Mucosa of descending colon (tissue), 3 donors: ENCODE results near the gene DCC. TPM values are rescaled to one million over a fixed set of nuclear protein-coding genes. Genes with fewer than 3 reads are reported as not detected.
A peak's percentile ranks its signal among the peaks of the same experiment; 100 is the strongest.

ENCODE experiments used
- ATAC-seq: fragments of 200-7000 bp; cut with Tn5 transposase; one replicate; pipeline ENCODE4 v1.9.1; 2020; ENCODE audit warnings: mild to moderate bottlenecking, moderate library complexity
- DNase-seq, 3 donors: peaks; one replicate each; pipeline ENCODE4 v3.0.0-alpha.2; 2020
- H3K36me3 ChIP-seq: fragments of 200-600 bp; one replicate; pipeline ENCODE4 v1.8.0; 2021; ENCODE audit warnings: low read depth, mild to moderate bottlenecking
- H3K4me1 ChIP-seq: fragments of 200-600 bp; one replicate; pipeline ENCODE4 v1.8.0; 2021; ENCODE audit warnings: low read depth, mild to moderate bottlenecking
- H3K4me3 ChIP-seq: fragments of 200-600 bp; one replicate; pipeline ENCODE4 v1.8.0; 2021; ENCODE audit warnings: mild to moderate bottlenecking
- H3K9me3 ChIP-seq: fragments of 200-600 bp; one replicate; pipeline ENCODE4 v1.8.0; 2021; ENCODE audit warnings: mild to moderate bottlenecking
- intact Hi-C, 2 donors: fragments of 100-400 bp; cut with DNase I in 1 of 2; cut with micrococcal nuclease in 1 of 2; formaldehyde crosslinking; loops; one replicate each; pipeline versions ENCODE4 v1.11.0 to v1.11.1; 2022; cut with DNase I, micrococcal nuclease
- total RNA-seq, 3 donors: library from RNA; stranded (reverse); fragmentation: NEBNext Ultra II Directional in 2 of 3; extraction: Animal tissue kit (Norgen Biotek cat#: 25700) in 2 of 3; gene quantifications; one replicate each; pipeline versions ENCODE4 v1.2.1 to v1.2.4, GENCODE V29; 2021 to 2023
- TF ChIP-seq, protein P1 (sequence below): fragments of 200-600 bp; IDR thresholded peaks from one replicate; pipeline ENCODE4 v1.8.0; 2022; ENCODE audit warnings: antibody characterized with exemption, mild to moderate bottlenecking
- donor health status: DM: no; HTN: no; CAD: no; lungs with moderate emphysema.
- donor health status: DM: no; HTN: no; CAD: no.
- donor health status: DM: no; HTN: yes; CAD: no.

Gene DCC
- total RNA-seq, 3 donors from 2014 or later, result 0.26 to 1.3 (median 0.34) TPM

DNA sequence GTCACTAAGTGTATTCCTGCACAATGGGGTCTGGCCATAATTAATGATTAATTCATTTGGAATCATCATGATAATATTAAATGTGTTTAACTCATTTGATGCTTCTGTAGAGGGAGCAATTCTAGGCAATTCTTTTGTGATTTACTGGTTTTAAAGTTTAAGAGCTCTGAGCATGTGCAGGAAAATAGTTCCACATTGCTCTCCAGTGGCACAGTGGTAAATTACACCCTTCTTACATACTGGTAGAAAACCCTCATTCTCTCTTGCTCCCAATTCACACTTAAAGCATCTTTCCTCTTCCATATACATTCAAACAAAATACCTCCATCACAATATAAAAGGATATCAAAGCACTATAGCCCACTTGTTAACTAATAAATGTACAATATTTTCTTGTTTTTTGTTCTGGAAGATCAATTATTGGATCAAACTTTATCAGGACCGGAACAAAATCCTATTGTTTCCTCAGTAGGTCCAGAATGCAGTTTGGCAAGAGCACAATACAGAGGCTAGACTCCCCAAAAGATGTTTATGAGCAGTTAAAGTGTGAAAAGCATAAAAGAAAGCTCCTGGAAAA, 1040.2 kb downstream of the DCC start:
- TF ChIP-seq, protein P1, sequence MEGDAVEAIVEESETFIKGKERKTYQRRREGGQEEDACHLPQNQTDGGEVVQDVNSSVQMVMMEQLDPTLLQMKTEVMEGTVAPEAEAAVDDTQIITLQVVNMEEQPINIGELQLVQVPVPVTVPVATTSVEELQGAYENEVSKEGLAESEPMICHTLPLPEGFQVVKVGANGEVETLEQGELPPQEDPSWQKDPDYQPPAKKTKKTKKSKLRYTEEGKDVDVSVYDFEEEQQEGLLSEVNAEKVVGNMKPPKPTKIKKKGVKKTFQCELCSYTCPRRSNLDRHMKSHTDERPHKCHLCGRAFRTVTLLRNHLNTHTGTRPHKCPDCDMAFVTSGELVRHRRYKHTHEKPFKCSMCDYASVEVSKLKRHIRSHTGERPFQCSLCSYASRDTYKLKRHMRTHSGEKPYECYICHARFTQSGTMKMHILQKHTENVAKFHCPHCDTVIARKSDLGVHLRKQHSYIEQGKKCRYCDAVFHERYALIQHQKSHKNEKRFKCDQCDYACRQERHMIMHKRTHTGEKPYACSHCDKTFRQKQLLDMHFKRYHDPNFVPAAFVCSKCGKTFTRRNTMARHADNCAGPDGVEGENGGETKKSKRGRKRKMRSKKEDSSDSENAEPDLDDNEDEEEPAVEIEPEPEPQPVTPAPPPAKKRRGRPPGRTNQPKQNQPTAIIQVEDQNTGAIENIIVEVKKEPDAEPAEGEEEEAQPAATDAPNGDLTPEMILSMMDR, result no peak
- Histone ChIP-seq H3K4me1 (no peaks in the 10 kb centered on the region), H3K9me3 (no peaks in the 10 kb centered on the region), H3K4me3 (no peak overlapping the region), H3K36me3 (no peaks in the 10 kb centered on the region)
- intact Hi-C loops, result no loop called here
- DNase-seq (no peak), ATAC-seq (peak; percentile 33)

GRCh38 chr18:53382870-53383269, 1042.9 kb downstream of the DCC start:
- no peaks in the 10 kb centered on the region for H3K36me3 ChIP-seq
- no peaks in the 10 kb centered on the region for H3K4me1 ChIP-seq
- H3K4me3 ChIP-seq, result no peak overlapping the region
- DNase-seq (no peak), ATAC-seq (no peak)
- H3K9me3 ChIP-seq, result no peaks in the 10 kb centered on the region
- TF ChIP-seq, protein P1, result no peak
- intact Hi-C loops, result no loop called here

DNA sequence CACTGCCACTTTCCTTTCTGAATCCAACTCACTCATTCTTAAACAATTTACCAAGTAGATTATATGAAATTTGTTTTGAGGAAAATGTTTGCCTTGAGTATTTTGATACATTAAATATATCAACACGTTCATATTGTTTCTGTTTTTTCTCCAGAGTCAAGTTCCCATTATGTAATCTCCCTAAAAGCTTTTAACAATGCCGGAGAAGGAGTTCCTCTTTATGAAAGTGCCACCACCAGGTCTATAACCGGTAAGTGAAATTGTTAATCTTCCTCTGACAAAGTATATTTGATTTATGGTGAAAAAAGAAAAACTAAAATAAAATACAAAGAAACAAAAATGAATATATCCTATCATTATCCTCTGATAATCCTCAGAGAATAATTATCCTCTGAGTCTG, 1045.9 kb downstream of the DCC start:
- DNase-seq (no peak), ATAC-seq (no peak)
- Histone ChIP-seq H3K4me3 (no peak overlapping the region), H3K4me1 (no peaks in the 10 kb centered on the region), H3K36me3 (no peaks in the 10 kb centered on the region), H3K9me3 (no peaks in the 10 kb centered on the region)
- intact Hi-C loops, result no loop called here
- TF ChIP-seq, protein P1, result no peak

- H3K9me3 ChIP-seq, result no peaks in the 10 kb centered on the region
- intact Hi-C loops, result no loop called here
- no peak overlapping the region for H3K4me3 ChIP-seq
- ATAC-seq (no peak), DNase-seq (no peak)
- H3K36me3 ChIP-seq, result no peaks in the 10 kb centered on the region
- TF ChIP-seq, protein P1, result no peak
- H3K4me1 ChIP-seq, result no peaks in the 10 kb centered on the region
Observed at GRCh38 chr18:53387581-53387980, 1047.6 kb downstream of the DCC start.

DNA sequence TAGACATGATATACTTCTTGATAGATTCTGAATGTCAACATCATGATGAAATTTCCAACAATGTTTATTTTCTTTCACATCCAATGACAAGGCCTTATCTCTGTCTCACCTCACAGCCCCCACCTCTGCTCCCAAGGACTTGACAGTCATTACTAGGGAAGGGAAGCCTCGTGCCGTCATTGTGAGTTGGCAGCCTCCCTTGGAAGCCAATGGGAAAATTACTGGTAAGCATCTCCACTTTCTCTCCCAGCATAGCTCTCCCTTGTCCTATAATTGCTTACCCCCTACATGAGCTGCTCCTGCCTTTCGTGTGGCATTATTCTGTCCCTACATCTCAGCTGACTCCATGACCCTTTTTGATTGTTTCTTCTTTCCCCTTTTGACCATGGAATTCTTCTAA, 1062.7 kb downstream of the DCC start:
- ATAC-seq, result no peak

More for the DNA sequence above, 1062.7 kb downstream of the DCC start:
- TF ChIP-seq, protein P1, result no peak
- Histone ChIP-seq H3K4me1 (no peaks in the 10 kb centered on the region), H3K4me3 (no peak overlapping the region), H3K36me3 (no peaks in the 10 kb centered on the region), H3K9me3 (no peaks in the 10 kb centered on the region)
- no peak for DNase-seq
- intact Hi-C loops, result no loop called here
